DMS 273 (cell line): ENCODE results near the gene SMAD6.
"Not testable (repeated sequence)": the region's sequence is repeated elsewhere in the genome, so short reads cannot be mapped to it uniquely, and the experiment has no call there.

Experiments used
- DNase-seq: peaks from one replicate; lab custom pipeline; 2025; ENCODE audit not compliant: unreplicated experiment; lab: John Stamatoyannopoulos, UW

Gene SMAD6

GRCh38 chr15:66757030-66757429, 55.0 kb downstream of the SMAD6 start:
- DNase-seq: no peak

GRCh38 chr15:66757521-66757920, 55.5 kb downstream of the SMAD6 start:
- no peak for DNase-seq

- DNase-seq: not testable (repeated sequence)
These were observed 56.2 kb downstream of the SMAD6 start for GRCh38 chr15:66758217-66758616.

GRCh38 chr15:66758844-66759243, 56.8 kb downstream of the SMAD6 start:
- DNase-seq: no peak

GRCh38 chr15:66760097-66760967, 58.3 kb downstream of the SMAD6 start:
- DNase-seq: no peak

GRCh38 chr15:66760968-66761725, 59.1 kb downstream of the SMAD6 start:
- no peak for DNase-seq

GRCh38 chr15:66761726-66762595, 59.9 kb downstream of the SMAD6 start:
- DNase-seq: no peak

GRCh38 chr15:66763186-66764071, 61.4 kb downstream of the SMAD6 start:
- DNase-seq: peak; percentile 56

- no peak for DNase-seq
These were observed 62.2 kb downstream of the SMAD6 start for GRCh38 chr15:66764072-66764786.

GRCh38 chr15:66765478-66766281, 63.6 kb downstream of the SMAD6 start:
- peak; percentile 21 for DNase-seq

GRCh38 chr15:66766282-66767230, 64.5 kb downstream of the SMAD6 start:
- DNase-seq: no peak

- DNase-seq: no peak
These were observed 65.2 kb downstream of the SMAD6 start for GRCh38 chr15:66767240-66767659.

- no peak for DNase-seq
These were observed 67.0 kb downstream of the SMAD6 start for GRCh38 chr15:66768987-66769386.

GRCh38 chr15:66770518-66771350, 68.7 kb downstream of the SMAD6 start:
- no peak for DNase-seq

GRCh38 chr15:66771351-66771650, 69.3 kb downstream of the SMAD6 start:
- no peak for DNase-seq

- DNase-seq: no peak
These were observed 70.6 kb downstream of the SMAD6 start for GRCh38 chr15:66772604-66773128.
